Measurements from ENCODE around the gene HCN2. TPM values are rescaled to one million over a fixed set of nuclear protein-coding genes. Genes with fewer than 3 reads are reported as not detected.

The HCN2 gene
- total and polyA plus RNA-seq, 7 donors, result 0.04 to 0.13 (median 0.07) TPM; not detected in 3

DNA sequence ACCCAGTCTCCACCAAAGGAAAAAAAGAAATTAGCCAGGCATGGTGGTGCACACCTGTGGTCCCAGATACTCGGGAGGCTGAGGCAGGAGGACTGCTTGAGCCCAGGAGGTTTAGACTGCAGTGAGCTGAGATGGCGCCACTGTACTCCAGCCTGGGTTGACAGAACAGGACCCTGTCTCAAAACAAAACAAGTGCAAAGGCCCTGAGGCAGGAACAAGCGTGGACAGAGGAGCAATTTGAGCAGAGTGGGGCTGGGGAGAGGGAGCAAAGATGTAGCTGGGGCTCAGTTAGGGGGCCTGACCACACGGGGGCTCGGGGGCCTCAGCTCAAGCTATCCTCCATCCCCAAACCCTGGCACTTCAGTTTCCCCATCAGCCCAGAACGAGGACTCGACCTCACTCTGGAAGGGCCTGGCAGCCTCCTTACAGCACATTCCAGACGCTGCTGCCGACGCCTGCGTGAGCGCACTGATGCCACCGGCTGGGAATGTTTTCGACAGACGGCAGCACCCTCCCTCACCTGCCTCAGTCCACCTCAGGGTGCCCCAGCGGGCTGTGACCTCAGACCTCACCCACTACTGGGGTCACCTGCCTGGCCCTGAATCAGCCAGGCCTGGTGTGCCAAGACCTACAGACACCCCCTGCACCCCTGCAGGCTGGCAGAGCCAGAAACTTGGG is 45.4 kb downstream of the HCN2 start:
- DNase-seq (no peak), ATAC-seq (no peak)
- Histone ChIP-seq H3K4me1 (peaks cover 23% of the 10 kb centered on the region), H3K36me3 (ENCODE audit: insufficient read depth in 1 of 2, low read depth in 1 of 2) (peaks cover 0 to 16% of the 10 kb centered on the region in 2 donors), H3K4me3 (no peak overlapping the region), H3K27ac (no peak overlapping the region), H3K9me3 (no peaks in the 10 kb centered on the region), H3K27me3 (ENCODE audit: insufficient read depth in 3 of 3, low read length in 2 of 3) (no peaks in the 10 kb centered on the region)
- intact Hi-C loops (cut with DNase I), result loop anchor here in 1 of 2 donors (5.0 kb wide), 1 partner anchor 58 kb away; no protein-coding TSS in a partner anchor
- WGBS, 3 donors, result 85 to 90% (median 88%) methylated on average over 16 of the region's 16 CpGs
- TF ChIP-seq, protein P1, sequence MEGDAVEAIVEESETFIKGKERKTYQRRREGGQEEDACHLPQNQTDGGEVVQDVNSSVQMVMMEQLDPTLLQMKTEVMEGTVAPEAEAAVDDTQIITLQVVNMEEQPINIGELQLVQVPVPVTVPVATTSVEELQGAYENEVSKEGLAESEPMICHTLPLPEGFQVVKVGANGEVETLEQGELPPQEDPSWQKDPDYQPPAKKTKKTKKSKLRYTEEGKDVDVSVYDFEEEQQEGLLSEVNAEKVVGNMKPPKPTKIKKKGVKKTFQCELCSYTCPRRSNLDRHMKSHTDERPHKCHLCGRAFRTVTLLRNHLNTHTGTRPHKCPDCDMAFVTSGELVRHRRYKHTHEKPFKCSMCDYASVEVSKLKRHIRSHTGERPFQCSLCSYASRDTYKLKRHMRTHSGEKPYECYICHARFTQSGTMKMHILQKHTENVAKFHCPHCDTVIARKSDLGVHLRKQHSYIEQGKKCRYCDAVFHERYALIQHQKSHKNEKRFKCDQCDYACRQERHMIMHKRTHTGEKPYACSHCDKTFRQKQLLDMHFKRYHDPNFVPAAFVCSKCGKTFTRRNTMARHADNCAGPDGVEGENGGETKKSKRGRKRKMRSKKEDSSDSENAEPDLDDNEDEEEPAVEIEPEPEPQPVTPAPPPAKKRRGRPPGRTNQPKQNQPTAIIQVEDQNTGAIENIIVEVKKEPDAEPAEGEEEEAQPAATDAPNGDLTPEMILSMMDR (IDR thresholded peaks at IDR 0.05), result no peak

DNA sequence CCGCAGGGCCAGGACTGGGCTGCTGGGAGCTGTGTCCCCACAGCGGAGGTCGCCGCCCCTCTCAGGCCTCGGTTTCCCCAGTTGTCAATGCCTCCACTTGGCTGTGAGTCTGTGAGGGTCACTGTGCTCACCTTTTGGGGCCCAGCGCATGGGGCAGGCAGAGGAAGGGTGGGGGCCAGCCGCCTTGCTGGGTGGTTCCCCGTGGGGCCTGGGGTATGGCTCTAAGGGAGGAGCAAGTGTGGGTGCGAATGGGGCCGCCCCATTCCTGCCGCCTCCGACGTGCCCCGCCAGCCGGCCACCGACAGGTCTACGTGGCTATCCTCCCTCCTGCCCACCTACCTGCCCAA is 49.2 kb downstream of the HCN2 start:
- Histone ChIP-seq H3K9me3 (no peaks in the 10 kb centered on the region), H3K27me3 (ENCODE audit: insufficient read depth in 3 of 3, low read length in 2 of 3) (no peaks in the 10 kb centered on the region), H3K4me3 (peak overlapping the region; percentile 63), H3K4me1 (peaks cover 15% of the 10 kb centered on the region), H3K27ac (no peak overlapping the region), H3K36me3 (ENCODE audit: insufficient read depth in 1 of 2, low read depth in 1 of 2) (no peaks in the 10 kb centered on the region)
- ATAC-seq (no peak), DNase-seq (no peak)
- TF ChIP-seq, protein P1 (IDR thresholded peaks at IDR 0.05), result no peak
- intact Hi-C loops (cut with DNase I), result no loop called here
- WGBS, 3 donors, result 50 to 60% (median 58%) methylated on average over 10 to 17 of the region's 17 CpGs

DNA sequence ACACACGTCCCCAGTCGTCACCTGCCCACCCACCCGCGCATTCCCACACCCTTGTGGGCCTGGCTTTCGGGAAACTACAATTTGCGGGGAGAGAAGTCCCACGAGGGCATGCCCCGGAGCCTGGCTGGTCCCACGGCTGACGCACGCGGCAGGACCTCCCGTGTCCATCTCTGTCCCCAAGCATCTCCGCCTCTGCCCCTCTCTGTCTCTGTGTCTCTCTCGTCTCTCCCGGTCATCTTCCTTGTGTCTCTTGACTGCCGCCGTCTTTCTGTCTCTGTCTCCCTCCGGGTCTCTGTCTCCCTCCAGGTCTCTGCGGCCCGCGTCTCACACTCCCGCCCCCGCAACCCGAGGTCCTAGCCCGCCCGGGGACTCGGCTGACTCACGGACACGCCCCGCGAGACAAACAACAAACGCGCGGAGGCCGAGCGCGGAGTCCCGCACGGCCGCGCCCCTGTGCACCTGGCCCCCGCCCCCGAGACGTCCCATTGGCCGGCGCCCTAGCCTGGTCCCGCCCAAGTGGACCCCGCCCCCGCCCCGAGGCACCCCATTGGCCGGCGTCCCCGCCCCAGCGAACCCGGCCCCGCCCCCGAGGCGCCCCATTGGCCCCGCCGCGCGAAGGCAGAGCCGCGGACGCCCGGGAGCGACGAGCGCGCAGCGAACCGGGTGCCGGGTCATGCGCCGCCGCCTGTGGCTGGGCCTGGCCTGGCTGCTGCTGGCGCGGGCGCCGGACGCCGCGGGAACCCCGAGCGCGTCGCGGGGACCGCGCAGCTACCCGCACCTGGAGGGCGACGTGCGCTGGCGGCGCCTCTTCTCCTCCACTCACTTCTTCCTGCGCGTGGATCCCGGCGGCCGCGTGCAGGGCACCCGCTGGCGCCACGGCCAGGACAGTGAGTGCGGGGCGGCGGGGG is 49.8 kb downstream of the HCN2 start, which contains the start of gene FGF22:
FGF22 (plus strand) TSS at position 627 of the 908 bp plus-strand sequence; CDS start at position 674, 47 bp downstream.
- intact Hi-C loops (cut with DNase I), result no loop called here
- H3K27ac ChIP-seq, result no peak within 1 kb of the TSS

DNA sequence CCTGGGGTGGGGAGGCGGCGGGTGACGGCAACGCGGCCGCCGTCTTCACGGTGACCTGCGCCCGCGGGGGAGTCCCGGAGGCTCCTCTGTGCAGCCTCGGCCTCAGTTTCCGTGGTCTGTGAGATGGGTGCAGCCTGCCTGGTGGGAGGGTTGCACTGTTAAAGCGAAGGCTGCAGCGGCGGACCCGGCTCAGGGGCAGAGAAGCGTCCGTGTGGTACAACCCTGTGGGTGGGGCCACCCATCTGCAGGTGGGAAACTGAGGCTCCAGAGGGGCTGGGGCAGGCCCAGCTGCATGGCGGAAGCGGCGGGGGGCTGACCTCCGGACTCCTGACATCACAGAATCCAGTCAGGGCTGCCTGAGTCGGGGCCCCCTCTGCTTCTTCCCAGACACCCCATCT is 50.5 kb downstream of the HCN2 start:
- intact Hi-C loops (cut with DNase I), result no loop called here
- no peak for ATAC-seq

More for the DNA sequence above, 49.8 kb downstream of the HCN2 start, which contains the start of gene FGF22:
- DNase-seq (peak; percentile 95 to 96), ATAC-seq (peak; percentile 93 to 96 (median 96))
- no peaks in the 10 kb centered on the region for H3K27me3 ChIP-seq (ENCODE audit: insufficient read depth in 3 of 3, low read length in 2 of 3)
- H3K4me3 ChIP-seq, result peak within 1 kb of the TSS; percentile 63
- 4 to 5% (median 4%) methylated on average over 68 to 109 of the region's 109 CpGs for WGBS, 3 donors
- peaks cover 0 to under 1% of the 10 kb centered on the region in 2 donors for H3K36me3 ChIP-seq (ENCODE audit: insufficient read depth in 1 of 2, low read depth in 1 of 2)
- H3K4me1 ChIP-seq, result peaks cover 9% of the 10 kb centered on the region
- TF ChIP-seq, protein P1 (IDR thresholded peaks at IDR 0.05), result no peak
- no peaks in the 10 kb centered on the region for H3K9me3 ChIP-seq

More for the DNA sequence above, 50.5 kb downstream of the HCN2 start:
- TF ChIP-seq, protein P1 (IDR thresholded peaks at IDR 0.05), result no peak
- peak overlapping the region; percentile 63 for H3K4me3 ChIP-seq
- peaks cover 9% of the 10 kb centered on the region for H3K4me1 ChIP-seq
- peaks cover 2 to 3% of the 10 kb centered on the region in 2 donors for H3K36me3 ChIP-seq (ENCODE audit: insufficient read depth in 1 of 2, low read depth in 1 of 2)
- no peak for DNase-seq
- WGBS, 3 donors, result 46 to 47% (median 46%) methylated on average over 25 of the region's 25 CpGs
- no peaks in the 10 kb centered on the region for H3K27me3 ChIP-seq (ENCODE audit: insufficient read depth in 3 of 3, low read length in 2 of 3)
- no peak overlapping the region for H3K27ac ChIP-seq
- H3K9me3 ChIP-seq, result no peaks in the 10 kb centered on the region
